ENCODE data around the gene CP. TPM values are rescaled to one million over a fixed set of nuclear protein-coding genes. Genes with fewer than 3 reads are reported as not detected.
A peak's percentile ranks its signal among the peaks of the same experiment; 100 is the strongest.

Gene CP
- total and polyA plus RNA-seq, 11 donors, result 0.68 to 5.5 (median 3.5) TPM

- Histone ChIP-seq H3K27ac (peak overlapping the region in 7 of 12 donors; percentile 15 to 45 (median 34)), H3K27me3 (no peaks in the 10 kb centered on the region), H3K4me3 (no peak overlapping the region), H3K9me3 (no peaks in the 10 kb centered on the region), H3K36me3 (peaks cover 0 to 84% (median 48%) of the 10 kb centered on the region in 9 donors), H3K4me1 (peaks cover 0 to 30% (median 4%) of the 10 kb centered on the region in 12 donors)
- WGBS, 4 donors, result 63 to 76% (median 69%) methylated on average over 2 of the region's 2 CpGs
- intact Hi-C loops (cut with DNase I), result no loop called here
- peak in 3 of 4 donors; percentile 49 to 51 (median 49) for ATAC-seq
- no peak for DNase-seq
- no peak for TF ChIP-seq POLR2A (IDR thresholded peaks at IDR 0.05)
- TF ChIP-seq CTCF (IDR thresholded peaks at IDR 0.05), result no peak
These were observed 69.8 kb downstream of the CP start for GRCh38 chr3:149151843-149152242.

GRCh38 chr3:149150436-149150835, 71.2 kb downstream of the CP start:
- no peaks in the 10 kb centered on the region for H3K27me3 ChIP-seq
- peaks cover 0 to 43% (median 4%) of the 10 kb centered on the region in 12 donors for H3K4me1 ChIP-seq
- intact Hi-C loops (cut with DNase I), result no loop called here
- ATAC-seq, result no peak
- peaks cover 0 to 80% (median 48%) of the 10 kb centered on the region in 9 donors for H3K36me3 ChIP-seq
- WGBS, 4 donors, result 93 to 98% (median 97%) methylated on average over 6 of the region's 6 CpGs
- no peak for DNase-seq
- H3K9me3 ChIP-seq, result no peaks in the 10 kb centered on the region
- no peak overlapping the region for H3K4me3 ChIP-seq
- H3K27ac ChIP-seq, result no peak overlapping the region
- no peak for TF ChIP-seq CTCF (IDR thresholded peaks at IDR 0.05)
- TF ChIP-seq POLR2A (IDR thresholded peaks at IDR 0.05), result no peak

- intact Hi-C loops (cut with DNase I), result loop anchor here in 1 of 10 donors (10.0 kb wide), 1 partner anchor 99 kb away; no protein-coding TSS in a partner anchor
- Histone ChIP-seq H3K4me3 (no peak overlapping the region), H3K36me3 (peaks cover 0 to 77% (median 53%) of the 10 kb centered on the region in 9 donors), H3K27me3 (no peaks in the 10 kb centered on the region), H3K9me3 (no peaks in the 10 kb centered on the region), H3K27ac (peak overlapping the region in 1 of 12 donors; percentile 88), H3K4me1 (peaks cover 0 to 34% (median 0%) of the 10 kb centered on the region in 12 donors)
- TF ChIP-seq CTCF (IDR thresholded peaks at IDR 0.05) (no peak), POLR2A (IDR thresholded peaks at IDR 0.05) (no peak)
- 89 to 100% (median 93%) methylated on average over 1 of the region's 1 CpG for WGBS, 4 donors
- DNase-seq (no peak), ATAC-seq (peak; percentile 47 to 77 (median 62))
These were observed 75.7 kb downstream of the CP start for GRCh38 chr3:149145974-149146373.

GRCh38 chr3:149145356-149145755, 76.3 kb downstream of the CP start:
- WGBS, 4 donors, result 82 to 89% (median 86%) methylated on average over 2 of the region's 2 CpGs
- H3K27me3 ChIP-seq, result no peaks in the 10 kb centered on the region
- no peaks in the 10 kb centered on the region for H3K9me3 ChIP-seq
- no peak for TF ChIP-seq CTCF (IDR thresholded peaks at IDR 0.05)
- TF ChIP-seq POLR2A (IDR thresholded peaks at IDR 0.05), result no peak
- H3K27ac ChIP-seq, result peak overlapping the region in 1 of 12 donors; percentile 88
- DNase-seq (no peak), ATAC-seq (peak in 1 of 4 donors; percentile 36)
- peaks cover 0 to 77% (median 51%) of the 10 kb centered on the region in 9 donors for H3K36me3 ChIP-seq
- intact Hi-C loops (cut with DNase I), result loop anchor here in 1 of 10 donors (10.0 kb wide), 1 partner anchor 99 kb away; no protein-coding TSS in a partner anchor
- no peak overlapping the region for H3K4me3 ChIP-seq
- peaks cover 0 to 33% (median 0%) of the 10 kb centered on the region in 12 donors for H3K4me1 ChIP-seq
